Hepatocyte (in vitro differentiated cells): ENCODE measurements around the gene HES7.

Experiments used
- CTCF ChIP-seq: fragments of 200-600 bp; sonication (generic); IDR thresholded peaks from 2 replicates; pipeline ENCODE4 v1.5.1; 2016; ENCODE audit warnings: antibody characterized with exemption, mild to moderate bottlenecking; ENCODE audit not compliant: poor library complexity
- EZH2phosphoT487 ChIP-seq: fragments of 200-600 bp; sonication (generic); IDR thresholded peaks from one replicate; pipeline ENCODE4 v1.6.1; 2018; ENCODE audit warnings: antibody characterized with exemption, mild to moderate bottlenecking, low read depth, moderate library complexity; ENCODE audit not compliant: unreplicated experiment, severe bottlenecking

DNA sequence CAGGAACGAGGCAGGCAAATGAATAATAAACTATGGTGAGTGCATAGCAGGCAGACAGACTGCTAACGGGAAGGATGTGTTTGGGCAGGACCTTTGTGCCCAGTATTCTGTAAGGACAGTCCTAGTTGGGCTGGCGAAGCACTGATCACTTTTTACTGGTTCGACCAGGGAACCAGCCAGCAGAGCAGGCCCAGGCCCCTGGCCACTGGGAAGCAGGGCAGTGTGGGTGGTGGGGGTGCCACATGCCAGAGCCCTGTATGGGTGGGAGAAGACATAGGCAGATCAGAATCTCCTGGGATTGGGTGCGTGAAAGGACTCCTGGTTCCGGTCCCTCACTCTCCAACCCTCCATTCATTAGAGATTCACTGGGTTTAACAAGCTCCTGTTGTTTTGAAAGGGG is 42.8 kb upstream of the HES7 start:
- TF ChIP-seq CTCF (no peak), EZH2phosphoT487 (no peak)
